ENCODE data around the gene ALPL.

Gene ALPL

DNA sequence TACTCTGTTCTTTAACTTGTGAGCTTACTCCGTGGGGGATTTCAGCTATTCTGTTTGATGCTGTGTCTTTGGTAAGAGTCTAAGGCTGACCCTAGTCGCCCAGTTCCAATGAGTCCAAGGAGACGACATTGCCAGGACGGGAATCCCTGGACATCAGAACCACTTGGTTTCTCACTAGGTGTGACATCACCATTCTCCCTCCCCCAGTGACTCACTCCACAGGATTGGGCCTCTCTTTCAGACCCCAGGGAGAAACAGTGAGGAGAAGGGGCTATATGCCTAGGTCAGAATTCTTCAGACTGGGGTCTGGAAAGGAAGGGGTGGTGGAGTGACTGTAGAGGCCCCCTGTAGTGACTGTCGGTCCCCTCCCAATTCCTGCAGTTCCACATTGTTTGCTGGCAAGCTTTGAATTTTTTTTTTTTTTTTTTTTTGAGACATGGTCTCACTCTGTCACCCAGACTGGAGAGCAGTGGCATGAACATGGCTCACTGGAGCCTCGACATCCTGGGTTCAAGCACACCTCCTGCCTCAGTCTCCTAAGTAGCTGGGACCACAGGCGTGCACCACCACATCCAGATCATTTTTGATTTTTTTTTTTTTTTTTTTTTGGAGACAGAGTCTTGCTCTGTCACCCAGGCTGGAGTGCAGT lies 21.3 kb downstream of the ALPL start:
- DNase-seq (ENCODE audit: low read depth in 3 of 3): no peak

GRCh38 chr1:21531241-21531640 lies 22.0 kb downstream of the ALPL start:
- DNase-seq (ENCODE audit: low read depth in 3 of 3): no peak

DNA sequence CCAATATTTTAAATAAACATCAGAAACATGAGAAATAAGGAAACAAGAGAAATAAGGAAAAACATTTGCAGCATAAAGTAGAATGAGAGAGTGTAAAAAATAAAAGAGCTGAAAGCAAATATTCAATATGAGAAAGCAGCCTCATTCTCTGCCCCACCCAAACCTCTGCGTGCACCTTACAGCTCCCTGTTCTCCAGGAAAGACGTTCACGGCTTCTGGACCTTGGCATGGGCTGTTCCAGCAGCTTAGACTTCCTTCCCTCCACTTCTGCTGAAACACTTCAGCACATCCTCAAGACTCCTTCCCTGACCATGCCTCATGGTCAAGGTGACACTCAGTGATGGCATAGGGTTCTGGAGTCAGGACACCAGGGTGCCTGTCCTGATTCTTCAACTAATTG lies 23.3 kb downstream of the ALPL start:
- no peak for DNase-seq (ENCODE audit: low read depth in 3 of 3)

- no peak for DNase-seq (ENCODE audit: low read depth in 3 of 3)
These were observed 23.8 kb downstream of the ALPL start for GRCh38 chr1:21532992-21533534.

- no peak for DNase-seq (ENCODE audit: low read depth in 3 of 3)
These were observed 24.9 kb downstream of the ALPL start for GRCh38 chr1:21534146-21534545.

DNA sequence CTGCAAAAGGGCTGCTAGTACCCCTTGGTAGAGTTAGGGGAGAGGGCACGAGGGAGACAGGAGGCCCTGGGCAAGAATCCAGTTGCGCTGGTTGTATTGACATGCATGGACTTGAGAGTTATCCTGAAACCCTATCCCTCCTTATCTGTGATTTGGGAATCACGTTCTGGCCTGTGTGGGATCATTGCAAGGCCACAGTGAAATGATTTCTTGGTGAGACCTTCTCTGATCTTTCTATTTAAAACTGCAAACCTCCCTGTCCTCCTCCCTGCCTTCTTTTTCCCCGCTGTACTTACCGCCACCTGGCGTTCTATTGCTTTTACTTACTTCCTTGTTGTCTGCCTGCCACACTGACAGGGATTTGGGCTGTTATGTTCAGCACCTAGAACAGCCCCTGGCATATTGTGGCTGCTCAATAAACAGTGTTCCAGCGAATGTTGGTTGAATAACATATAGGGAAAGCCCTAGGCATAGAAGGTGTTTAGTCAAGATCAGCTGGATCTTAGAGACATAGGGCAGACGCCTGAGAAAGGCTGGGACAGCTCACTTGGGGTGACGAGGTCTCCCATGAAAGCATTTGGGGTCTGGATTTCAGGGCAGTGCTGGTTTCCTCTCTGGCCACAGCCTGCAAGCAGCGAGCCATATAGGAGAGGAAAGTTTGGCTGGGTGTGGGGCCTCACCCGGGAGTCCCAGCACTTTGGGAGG lies 25.6 kb downstream of the ALPL start:
- DNase-seq (ENCODE audit: low read depth in 3 of 3): no peak

DNA sequence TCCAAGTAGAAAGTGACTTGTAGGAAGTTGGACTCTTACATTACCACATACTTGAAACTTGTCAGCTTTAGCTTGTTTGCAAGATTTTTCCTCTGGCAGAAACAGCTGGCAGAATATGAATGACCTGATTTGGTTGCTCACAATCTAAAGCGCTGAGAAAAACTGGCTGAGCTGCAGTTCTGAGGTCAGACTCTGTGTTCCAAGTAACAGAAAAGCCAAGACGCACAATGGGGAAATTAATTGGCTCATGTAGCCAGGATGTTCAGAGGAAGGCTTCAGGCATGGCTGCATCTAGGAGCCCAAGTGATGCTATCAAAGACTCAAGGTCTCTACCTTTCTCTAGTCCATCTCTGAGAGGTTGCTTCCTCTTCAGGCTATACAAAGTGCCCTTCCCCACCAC lies 27.0 kb downstream of the ALPL start:
- no peak for DNase-seq (ENCODE audit: low read depth in 3 of 3)

DNA sequence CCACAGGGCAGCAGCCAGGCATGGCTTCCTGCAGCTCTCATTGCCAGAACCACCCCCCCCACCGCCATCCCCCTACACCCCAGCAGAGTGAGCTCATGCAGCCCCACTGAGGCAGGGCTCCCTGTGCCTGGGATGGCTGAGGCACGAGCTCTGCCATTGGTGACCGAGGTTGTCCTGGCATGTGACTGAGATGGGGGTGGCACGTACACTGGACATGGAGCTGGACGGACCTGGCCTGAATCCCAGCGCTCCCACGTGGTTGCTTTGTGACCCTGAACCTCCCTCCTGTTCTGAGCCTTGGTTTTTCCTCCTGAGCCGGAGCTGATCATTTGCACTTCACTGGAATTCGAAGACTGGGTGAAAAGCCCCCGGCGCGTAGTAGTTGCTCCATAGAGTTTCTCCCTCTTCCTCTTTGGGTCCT lies 28.3 kb downstream of the ALPL start:
- DNase-seq (ENCODE audit: low read depth in 3 of 3): no peak

GRCh38 chr1:21537932-21538630 lies 28.9 kb downstream of the ALPL start:
- no peak for DNase-seq (ENCODE audit: low read depth in 3 of 3)

DNA sequence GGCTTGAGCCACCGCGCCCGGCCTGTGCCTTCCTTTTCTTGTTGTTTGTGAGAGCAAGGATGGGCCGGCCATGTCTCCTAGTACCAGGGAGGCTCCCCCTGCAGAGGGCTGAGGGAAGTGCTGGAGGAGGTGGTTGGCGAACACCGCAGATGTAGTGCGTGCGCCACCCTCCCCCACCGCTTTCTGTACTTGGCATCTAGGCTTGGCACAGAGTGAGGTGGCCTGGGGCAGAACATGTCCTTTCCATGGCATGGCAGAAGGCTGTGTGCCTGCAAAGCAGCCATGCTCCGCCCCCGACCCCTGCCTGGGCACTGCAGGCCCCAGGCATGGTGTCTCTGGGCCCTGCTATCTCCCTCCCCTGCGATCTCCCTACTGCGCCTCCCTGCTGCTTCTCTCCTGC lies 30.7 kb downstream of the ALPL start:
- DNase-seq (ENCODE audit: low read depth in 3 of 3): no peak

GRCh38 chr1:21541329-21541728 lies 32.1 kb downstream of the ALPL start:
- no peak for DNase-seq (ENCODE audit: low read depth in 3 of 3)

DNA sequence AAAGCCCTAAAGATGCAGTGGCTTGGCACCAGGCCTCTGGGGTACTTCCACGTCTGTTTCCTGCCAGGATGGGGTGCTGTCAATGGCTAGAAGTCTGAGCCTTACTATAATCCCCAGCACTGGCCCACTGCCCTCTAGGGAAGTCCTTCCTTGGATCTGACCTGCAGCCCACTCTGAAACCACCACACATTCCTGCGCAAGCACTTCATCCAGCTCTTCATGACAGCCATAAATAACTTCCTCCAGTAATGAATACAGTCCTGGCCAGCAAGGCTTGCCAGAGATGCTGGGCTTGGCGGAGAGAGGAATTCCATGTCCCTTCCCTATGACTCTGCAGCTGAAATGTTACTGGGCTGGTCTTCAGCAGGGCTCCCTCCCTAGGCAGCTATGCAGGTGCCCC lies 32.6 kb downstream of the ALPL start:
- no peak for DNase-seq (ENCODE audit: low read depth in 3 of 3)

DNA sequence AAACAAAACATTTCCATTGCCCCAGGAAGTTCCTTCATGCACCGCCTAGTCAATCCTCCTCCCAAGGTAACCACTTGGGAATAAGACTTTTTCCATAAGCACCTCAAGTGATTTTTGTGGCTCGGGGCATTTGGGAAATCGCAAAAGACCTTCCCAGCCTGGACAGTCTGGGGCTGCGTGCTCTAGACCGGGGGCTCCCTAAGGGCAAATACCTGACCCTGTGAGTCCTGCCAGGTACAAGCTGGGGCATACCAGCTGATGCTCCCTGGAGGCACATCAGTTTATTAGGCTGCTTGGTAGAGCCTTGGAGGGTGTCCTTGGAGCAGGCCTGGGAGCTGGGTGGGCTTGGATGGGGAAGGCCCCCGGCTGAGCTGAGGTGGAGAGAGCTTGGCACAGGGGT lies 34.4 kb downstream of the ALPL start:
- no peak for DNase-seq (ENCODE audit: low read depth in 3 of 3)

GRCh38 chr1:21544095-21544494 lies 34.9 kb downstream of the ALPL start:
- DNase-seq (ENCODE audit: low read depth in 3 of 3): no peak

- DNase-seq (ENCODE audit: low read depth in 3 of 3): no peak
These were observed 37.1 kb downstream of the ALPL start for GRCh38 chr1:21546122-21546825.

DNA sequence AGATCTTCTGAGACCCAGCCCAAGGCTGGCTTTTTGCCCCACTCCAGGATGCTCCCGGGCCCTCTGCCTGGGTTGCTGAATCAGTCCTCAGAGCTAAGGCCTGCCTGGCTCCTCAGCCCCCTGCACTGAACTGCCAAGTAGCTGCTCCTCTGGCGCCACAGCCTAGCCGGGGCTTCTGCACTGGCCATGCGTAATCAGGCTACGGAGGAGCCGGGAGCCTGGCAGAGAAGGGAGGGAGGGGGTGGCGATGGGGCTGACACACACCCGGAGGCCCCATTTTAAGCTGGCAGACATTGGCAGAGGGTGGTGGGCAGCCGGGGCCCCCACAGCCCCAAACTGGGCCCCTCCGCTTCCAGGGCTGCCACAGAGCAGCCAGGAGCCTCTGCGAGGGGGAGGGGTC lies 38.7 kb downstream of the ALPL start:
- DNase-seq (ENCODE audit: low read depth in 3 of 3): no peak

DNA sequence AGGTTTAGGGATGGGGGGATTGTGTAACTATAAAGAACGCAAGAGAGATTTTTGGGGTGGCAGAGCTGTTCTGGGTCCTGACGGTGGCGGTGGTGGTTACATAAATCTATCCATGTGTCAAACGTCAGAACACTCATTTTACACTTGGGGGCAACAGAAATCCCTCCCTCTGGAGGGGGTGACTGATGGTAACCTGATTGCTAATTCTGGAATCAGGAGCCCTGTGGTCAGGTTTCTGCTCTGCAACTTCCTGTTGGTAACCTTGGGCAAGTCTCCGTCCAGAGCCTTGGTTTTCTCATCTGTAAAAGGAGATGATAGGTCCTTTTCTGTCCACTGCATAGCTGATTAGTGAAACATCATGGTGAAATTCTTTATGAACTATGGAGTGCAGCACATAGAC lies 40.9 kb downstream of the ALPL start:
- DNase-seq (ENCODE audit: low read depth in 3 of 3): no peak

DNA sequence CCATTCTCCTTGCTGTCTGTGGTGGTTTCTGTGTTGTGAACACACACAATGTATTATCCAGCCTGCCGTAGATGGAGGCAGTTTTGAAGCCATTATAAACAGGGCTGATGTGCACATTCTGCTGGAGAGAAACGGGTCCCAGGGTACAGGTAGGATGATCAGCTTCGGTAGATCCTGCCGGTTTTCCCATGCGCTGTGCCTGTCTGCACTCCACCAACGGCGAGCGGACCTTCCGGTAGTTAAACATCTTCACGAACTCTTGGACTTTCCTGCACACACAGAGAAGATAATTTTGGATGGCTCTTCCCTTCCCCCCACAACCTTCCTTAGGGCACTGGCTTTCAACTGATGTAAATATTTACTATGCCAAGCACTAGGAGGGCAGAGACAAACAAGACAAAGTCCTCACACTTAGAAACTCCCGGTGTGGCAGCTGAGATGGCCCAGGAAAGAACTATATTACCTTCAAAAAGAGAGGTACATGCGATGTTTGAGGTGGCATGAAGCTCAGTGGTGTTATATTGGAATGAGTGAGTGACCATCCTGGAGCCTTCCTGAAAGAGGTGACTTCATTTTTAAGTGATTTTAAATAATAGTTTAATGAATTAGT lies 41.7 kb downstream of the ALPL start:
- DNase-seq (ENCODE audit: low read depth in 3 of 3): no peak

DNA sequence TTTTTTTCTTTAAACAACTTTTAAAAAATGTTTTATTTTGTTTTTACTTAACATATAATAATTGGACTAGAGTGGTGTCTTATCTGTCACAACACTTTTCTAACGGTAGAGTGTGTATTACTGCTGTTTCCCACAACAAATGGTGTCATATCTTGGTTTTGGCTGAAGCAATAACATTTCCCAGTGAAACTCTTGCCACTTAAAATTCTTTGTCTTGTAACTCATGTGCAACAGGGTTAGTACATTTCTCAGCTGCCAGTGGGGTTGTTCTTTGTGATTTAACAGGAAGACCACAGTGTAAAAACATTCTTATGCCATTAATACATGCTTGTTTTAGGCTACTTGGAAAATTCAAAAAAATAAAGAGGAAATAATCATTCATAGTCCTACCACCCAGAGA lies 43.5 kb downstream of the ALPL start:
- no peak for DNase-seq (ENCODE audit: low read depth in 3 of 3)

DNA sequence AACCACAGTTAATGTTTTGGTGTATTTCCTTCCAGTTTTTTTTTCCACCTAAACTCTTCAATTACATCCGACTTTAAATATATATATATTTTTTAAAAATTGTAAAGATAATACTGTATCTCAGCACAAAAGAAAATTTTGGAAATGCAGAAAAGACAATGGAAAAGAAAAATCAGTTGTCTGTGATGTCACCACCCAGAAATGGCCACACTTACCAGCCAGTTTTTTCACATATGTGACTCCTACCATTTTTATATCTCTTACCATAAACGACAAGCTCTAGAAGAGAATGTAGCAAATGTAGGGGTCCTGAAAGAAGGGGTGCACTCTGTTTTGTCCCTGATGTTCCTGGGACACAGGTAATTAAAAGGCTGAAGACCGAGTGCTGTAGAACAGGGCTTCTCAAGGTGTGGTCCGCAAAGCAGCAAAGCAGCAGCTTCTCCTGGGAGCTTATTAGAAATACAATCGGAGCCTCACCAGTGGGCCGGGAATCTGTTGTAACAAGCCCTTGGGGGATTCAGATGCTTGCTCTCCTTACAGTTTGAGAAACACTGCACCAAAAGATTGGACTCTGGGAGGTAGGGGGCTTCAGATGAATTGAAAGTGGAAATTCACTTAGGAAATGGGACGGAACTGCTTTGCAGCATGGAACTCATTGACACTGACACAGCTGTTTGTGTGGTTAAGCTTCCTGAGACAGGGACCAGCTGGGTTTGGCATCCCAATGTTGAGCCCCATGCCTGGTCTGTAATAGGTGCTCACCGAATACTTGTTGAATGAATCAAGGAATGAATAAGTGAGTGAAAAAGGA lies 44.1 kb downstream of the ALPL start:
- DNase-seq (ENCODE audit: low read depth in 3 of 3): no peak

Measured in stimulated activated CD4-positive, alpha-beta T cell treated with anti-CD3 and anti-CD28 coated beads, TNF-alpha, amount 100 ng/mL, for 48 hours (primary cell).